ENCODE data around the gene ABL2.

GRCh38 chr1:179101566-179101965 lies 127.9 kb downstream of the ABL2 start:
- TF ChIP-seq EP300 (IDR thresholded peaks at IDR 0.05), result no peak
- TF ChIP-seq, protein P1, sequence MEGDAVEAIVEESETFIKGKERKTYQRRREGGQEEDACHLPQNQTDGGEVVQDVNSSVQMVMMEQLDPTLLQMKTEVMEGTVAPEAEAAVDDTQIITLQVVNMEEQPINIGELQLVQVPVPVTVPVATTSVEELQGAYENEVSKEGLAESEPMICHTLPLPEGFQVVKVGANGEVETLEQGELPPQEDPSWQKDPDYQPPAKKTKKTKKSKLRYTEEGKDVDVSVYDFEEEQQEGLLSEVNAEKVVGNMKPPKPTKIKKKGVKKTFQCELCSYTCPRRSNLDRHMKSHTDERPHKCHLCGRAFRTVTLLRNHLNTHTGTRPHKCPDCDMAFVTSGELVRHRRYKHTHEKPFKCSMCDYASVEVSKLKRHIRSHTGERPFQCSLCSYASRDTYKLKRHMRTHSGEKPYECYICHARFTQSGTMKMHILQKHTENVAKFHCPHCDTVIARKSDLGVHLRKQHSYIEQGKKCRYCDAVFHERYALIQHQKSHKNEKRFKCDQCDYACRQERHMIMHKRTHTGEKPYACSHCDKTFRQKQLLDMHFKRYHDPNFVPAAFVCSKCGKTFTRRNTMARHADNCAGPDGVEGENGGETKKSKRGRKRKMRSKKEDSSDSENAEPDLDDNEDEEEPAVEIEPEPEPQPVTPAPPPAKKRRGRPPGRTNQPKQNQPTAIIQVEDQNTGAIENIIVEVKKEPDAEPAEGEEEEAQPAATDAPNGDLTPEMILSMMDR (IDR thresholded peaks at IDR 0.05), result no peak
